Activated B cell treated with CpG ODN at 0.5 μM for 24 hours (primary cell): Measurements from ENCODE around the gene TNPO1. TPM values are rescaled to one million over a fixed set of nuclear protein-coding genes. Genes with fewer than 3 reads are reported as not detected.

Experiments used
- ATAC-seq: fragments of 200-7000 bp; cut with Tn5 transposase; one replicate; pipeline ENCODE4 v1.10.0; 2021; ENCODE audit warnings: low read depth, mild to moderate bottlenecking, moderate library complexity
- CTCF ChIA-PET: fragments of 350-600 bp; sonication (Branson Sonifier 250); formaldehyde crosslinking; loops from one replicate; lab custom pipeline; 2021; ENCODE audit warnings: antibody characterized with exemption; lab: Charles Lee
- POLR2A ChIA-PET: fragments of 350-600 bp; sonication (Branson Sonifier 250); formaldehyde crosslinking; loops from one replicate; lab custom pipeline; 2021; ENCODE audit warnings: antibody characterized with exemption; lab: Charles Lee
- DNase-seq: peaks from one replicate; pipeline ENCODE4 v3.0.0; 2022
- H3K27ac Mint-ChIP-seq: one replicate; pipeline ENCODE4 v1.8.0; 2020; ENCODE audit warnings: mixed read lengths
- H3K27me3 Mint-ChIP-seq: one replicate; pipeline ENCODE4 v1.8.0; 2021; ENCODE audit warnings: mixed read lengths
- H3K36me3 Mint-ChIP-seq: one replicate; pipeline ENCODE4 v1.8.0; 2021; ENCODE audit warnings: low read depth, mixed read lengths
- H3K4me1 Mint-ChIP-seq: one replicate; pipeline ENCODE4 v1.8.0; 2021; ENCODE audit warnings: mixed read lengths
- H3K4me3 Mint-ChIP-seq: one replicate; pipeline ENCODE4 v1.8.0; 2020; ENCODE audit warnings: mild to moderate bottlenecking, mixed read lengths
- H3K9me3 Mint-ChIP-seq: one replicate; pipeline ENCODE4 v1.8.0; 2020; ENCODE audit warnings: mixed read lengths
- intact Hi-C: fragments of 100-400 bp; cut with micrococcal nuclease; formaldehyde crosslinking; loops from one replicate; pipeline ENCODE4 v1.15.1; 2024
- total RNA-seq: library from RNA; stranded (reverse); gene quantifications from 2 replicates; pipeline ENCODE4 v1.2.3, GENCODE V29; 2022
- TF ChIP-seq, protein P1 (sequence below): fragments of 200-600 bp; IDR thresholded peaks from one replicate; pipeline ENCODE4 v1.8.0; 2022; ENCODE audit warnings: antibody characterized with exemption, mild to moderate bottlenecking

TNPO1 gene
- total RNA-seq, 1 donor from 2014 or later, result 109 TPM

DNA sequence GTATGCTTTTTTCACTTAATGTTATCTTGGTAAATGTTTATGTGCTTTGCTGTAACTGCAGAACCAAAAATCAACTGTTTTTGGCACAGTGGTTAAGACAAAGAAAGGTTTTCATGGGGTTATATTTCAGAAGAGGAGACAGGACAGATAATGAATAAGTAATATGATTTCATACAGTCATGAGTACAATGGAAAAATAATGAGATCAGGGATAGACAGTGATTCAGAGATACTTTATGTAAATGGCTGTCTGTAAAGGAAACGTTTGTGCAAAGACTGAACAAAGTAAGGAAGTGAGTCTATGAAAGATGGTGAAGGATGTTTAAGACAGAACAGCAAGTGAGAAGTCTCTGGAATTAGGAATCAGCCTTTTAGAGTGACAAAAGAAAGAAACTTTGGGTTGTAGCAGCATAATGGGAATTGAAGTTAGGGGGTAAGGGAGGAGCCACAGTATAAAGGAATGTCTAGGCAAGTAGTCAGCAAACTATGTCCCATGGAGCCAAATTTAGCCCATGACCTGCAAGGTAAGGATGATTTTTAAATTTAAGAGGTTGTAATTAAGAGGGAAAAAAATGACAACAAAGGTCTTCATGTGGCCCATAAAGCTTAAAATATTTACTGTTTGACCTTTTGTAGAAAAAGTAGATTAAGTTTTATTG, 55.0 kb downstream of the TNPO1 start:
- CTCF ChIA-PET, result no interaction called here
- H3K36me3 Mint-ChIP-seq, result peaks cover 72% of the 10 kb centered on the region
- ATAC-seq, result no peak
- no peaks in the 10 kb centered on the region for H3K4me1 Mint-ChIP-seq
- DNase-seq, result no peak
- no peak overlapping the region for H3K4me3 Mint-ChIP-seq
- no peaks in the 10 kb centered on the region for H3K27me3 Mint-ChIP-seq
- POLR2A ChIA-PET, result no interaction called here
- H3K27ac Mint-ChIP-seq, result no peak overlapping the region
- intact Hi-C loops, result no loop called here
- TF ChIP-seq, protein P1, sequence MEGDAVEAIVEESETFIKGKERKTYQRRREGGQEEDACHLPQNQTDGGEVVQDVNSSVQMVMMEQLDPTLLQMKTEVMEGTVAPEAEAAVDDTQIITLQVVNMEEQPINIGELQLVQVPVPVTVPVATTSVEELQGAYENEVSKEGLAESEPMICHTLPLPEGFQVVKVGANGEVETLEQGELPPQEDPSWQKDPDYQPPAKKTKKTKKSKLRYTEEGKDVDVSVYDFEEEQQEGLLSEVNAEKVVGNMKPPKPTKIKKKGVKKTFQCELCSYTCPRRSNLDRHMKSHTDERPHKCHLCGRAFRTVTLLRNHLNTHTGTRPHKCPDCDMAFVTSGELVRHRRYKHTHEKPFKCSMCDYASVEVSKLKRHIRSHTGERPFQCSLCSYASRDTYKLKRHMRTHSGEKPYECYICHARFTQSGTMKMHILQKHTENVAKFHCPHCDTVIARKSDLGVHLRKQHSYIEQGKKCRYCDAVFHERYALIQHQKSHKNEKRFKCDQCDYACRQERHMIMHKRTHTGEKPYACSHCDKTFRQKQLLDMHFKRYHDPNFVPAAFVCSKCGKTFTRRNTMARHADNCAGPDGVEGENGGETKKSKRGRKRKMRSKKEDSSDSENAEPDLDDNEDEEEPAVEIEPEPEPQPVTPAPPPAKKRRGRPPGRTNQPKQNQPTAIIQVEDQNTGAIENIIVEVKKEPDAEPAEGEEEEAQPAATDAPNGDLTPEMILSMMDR, result no peak
- H3K9me3 Mint-ChIP-seq, result no peaks in the 10 kb centered on the region

DNA sequence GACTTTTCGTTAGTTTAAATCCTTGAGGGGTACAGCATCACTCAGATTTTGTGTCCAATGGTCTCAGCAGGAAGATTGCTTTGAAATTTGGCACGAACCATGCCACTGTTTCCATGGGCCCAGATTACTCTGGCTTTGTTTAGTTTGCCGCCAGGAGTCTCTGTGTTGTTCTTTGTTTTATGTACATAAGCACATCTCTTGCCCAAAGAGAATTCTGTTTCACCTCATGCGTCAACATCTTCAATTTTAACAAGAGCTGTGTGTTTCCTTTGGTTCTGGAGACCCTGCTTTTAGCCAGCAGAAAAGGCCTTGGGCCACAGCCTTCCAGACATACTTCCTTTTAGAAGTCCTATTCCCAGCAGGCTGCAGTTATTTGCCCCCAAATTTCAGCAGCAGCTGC, 62.4 kb downstream of the TNPO1 start:
- ChIA-PET CTCF (no interaction called here), POLR2A (no interaction called here)
- no peaks in the 10 kb centered on the region for H3K9me3 Mint-ChIP-seq
- H3K27ac Mint-ChIP-seq, result no peak overlapping the region
- DNase-seq (no peak), ATAC-seq (no peak)
- TF ChIP-seq, protein P1, result no peak
- H3K27me3 Mint-ChIP-seq, result no peaks in the 10 kb centered on the region
- H3K4me3 Mint-ChIP-seq, result no peak overlapping the region
- no peaks in the 10 kb centered on the region for H3K4me1 Mint-ChIP-seq
- H3K36me3 Mint-ChIP-seq, result peaks cover 75% of the 10 kb centered on the region
- intact Hi-C loops, result no loop called here

DNA sequence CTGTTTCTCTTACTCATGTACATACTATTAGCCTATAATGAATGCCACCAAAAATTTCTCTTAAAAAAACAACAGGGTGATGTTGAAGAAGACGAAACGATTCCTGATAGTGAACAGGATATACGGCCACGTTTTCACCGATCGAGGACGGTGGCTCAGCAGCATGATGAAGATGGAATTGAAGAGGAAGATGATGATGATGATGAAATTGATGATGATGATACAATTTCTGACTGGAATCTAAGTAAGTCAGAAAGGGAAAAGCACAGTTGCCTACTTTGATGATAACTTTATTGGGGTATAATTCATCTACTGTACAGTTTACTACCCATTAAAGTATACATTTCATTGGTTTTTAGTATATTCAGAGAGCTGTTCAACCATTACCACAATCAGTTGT, 66.5 kb downstream of the TNPO1 start:
- Mint-ChIP-seq H3K9me3 (no peaks in the 10 kb centered on the region), H3K27ac (no peak overlapping the region), H3K4me1 (no peaks in the 10 kb centered on the region), H3K4me3 (no peak overlapping the region), H3K27me3 (no peaks in the 10 kb centered on the region), H3K36me3 (peaks cover 86% of the 10 kb centered on the region)
- ChIA-PET CTCF (no interaction called here), POLR2A (no interaction called here)
- intact Hi-C loops, result no loop called here
- no peak for DNase-seq
- ATAC-seq, result no peak
- TF ChIP-seq, protein P1, result no peak

DNA sequence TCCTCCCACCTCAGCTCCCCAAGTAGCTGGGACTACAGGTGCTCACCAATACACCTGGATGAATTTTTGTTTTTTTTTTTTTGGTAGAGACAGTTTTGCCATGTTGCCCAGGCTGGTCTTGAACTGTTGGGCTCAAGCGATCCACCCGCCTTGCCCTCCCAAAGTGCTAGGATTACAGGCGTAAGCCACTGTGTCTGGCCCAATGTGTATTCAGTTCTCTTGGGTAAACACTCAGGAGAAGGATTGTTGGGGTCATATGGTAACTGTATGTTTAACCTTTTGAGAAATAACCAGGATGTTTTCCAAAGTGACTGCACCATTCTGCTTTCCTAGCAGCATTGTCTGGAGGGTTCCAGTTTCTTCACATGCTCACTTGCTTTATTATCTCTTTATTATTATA, 67.4 kb downstream of the TNPO1 start:
- ChIA-PET CTCF (no interaction called here), POLR2A (no interaction called here)
- intact Hi-C loops, result no loop called here
- Mint-ChIP-seq H3K36me3 (peaks cover 87% of the 10 kb centered on the region), H3K9me3 (no peaks in the 10 kb centered on the region), H3K4me1 (peaks cover 3% of the 10 kb centered on the region), H3K27me3 (no peaks in the 10 kb centered on the region), H3K27ac (no peak overlapping the region), H3K4me3 (no peak overlapping the region)
- no peak for ATAC-seq
- TF ChIP-seq, protein P1, result no peak
- DNase-seq, result no peak

DNA sequence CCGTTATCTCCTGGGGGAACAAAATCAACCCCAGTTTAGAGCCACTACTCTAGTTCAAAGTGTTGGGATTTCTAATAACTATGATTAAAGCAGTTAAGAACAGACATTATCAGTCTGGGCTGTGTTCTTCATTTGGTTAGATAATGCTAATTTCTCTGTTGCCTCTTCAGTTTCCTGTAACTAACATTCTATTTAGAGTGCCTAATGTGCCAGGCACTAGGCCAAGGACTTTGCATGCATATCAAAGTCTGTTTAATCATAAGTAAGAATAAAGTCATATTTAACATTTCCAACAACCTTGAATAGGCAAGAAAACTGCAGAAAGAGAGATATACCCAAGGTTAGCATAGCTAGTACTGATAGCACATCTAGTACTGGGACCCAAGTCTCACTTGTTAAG, 68.4 kb downstream of the TNPO1 start:
- H3K4me1 Mint-ChIP-seq, result peaks cover 3% of the 10 kb centered on the region
- H3K27ac Mint-ChIP-seq, result no peak overlapping the region
- H3K9me3 Mint-ChIP-seq, result no peaks in the 10 kb centered on the region
- no peaks in the 10 kb centered on the region for H3K27me3 Mint-ChIP-seq
- peaks cover 87% of the 10 kb centered on the region for H3K36me3 Mint-ChIP-seq
- intact Hi-C loops, result no loop called here
- TF ChIP-seq, protein P1, result no peak
- ChIA-PET POLR2A (no interaction called here), CTCF (no interaction called here)
- H3K4me3 Mint-ChIP-seq, result no peak overlapping the region
- ATAC-seq (no peak), DNase-seq (no peak)
